Hindlimb muscle (tissue), 1 donor: Measurements from ENCODE around the gene ALDOB. TPM values are rescaled to one million over a fixed set of nuclear protein-coding genes. Genes with fewer than 3 reads are reported as not detected.
"Not testable (repeated sequence)": the region's sequence is repeated elsewhere in the genome, so short reads cannot be mapped to it uniquely, and the experiment has no call there.

Experiments
- DNase-seq: peaks from one replicate; pipeline ENCODE4 v3.0.0-alpha.2; 2013
- polyA plus RNA-seq: library from polyadenylated mRNA; unstranded; fragments of 120-200 nt; gene quantifications from one replicate; pipeline ENCODE4 v1.2.1, GENCODE V29; 2013; ENCODE audit not compliant: insufficient read length

ALDOB gene
- polyA plus RNA-seq, 1 donor = 0.35 TPM

DNA sequence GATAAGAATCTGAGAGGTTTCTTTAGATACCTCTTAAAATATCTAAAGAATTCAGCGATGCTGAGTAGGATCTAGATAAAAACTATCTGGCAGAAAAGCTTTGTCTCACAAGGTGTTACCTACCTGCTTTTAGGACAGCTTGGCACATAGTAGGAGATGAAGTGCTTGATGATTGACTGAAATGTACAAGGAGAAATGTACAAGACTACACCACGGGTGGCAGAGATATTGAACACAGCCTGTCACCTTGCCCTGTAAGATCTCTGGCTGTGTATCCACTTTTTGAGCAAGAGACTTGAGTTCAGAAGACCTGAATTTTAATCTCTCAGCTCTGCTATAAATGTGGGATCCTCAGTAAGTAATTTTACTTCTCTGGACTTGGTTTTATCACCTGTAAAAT is 15.7 kb downstream of the ALDOB start:
- DNase-seq = no peak

DNA sequence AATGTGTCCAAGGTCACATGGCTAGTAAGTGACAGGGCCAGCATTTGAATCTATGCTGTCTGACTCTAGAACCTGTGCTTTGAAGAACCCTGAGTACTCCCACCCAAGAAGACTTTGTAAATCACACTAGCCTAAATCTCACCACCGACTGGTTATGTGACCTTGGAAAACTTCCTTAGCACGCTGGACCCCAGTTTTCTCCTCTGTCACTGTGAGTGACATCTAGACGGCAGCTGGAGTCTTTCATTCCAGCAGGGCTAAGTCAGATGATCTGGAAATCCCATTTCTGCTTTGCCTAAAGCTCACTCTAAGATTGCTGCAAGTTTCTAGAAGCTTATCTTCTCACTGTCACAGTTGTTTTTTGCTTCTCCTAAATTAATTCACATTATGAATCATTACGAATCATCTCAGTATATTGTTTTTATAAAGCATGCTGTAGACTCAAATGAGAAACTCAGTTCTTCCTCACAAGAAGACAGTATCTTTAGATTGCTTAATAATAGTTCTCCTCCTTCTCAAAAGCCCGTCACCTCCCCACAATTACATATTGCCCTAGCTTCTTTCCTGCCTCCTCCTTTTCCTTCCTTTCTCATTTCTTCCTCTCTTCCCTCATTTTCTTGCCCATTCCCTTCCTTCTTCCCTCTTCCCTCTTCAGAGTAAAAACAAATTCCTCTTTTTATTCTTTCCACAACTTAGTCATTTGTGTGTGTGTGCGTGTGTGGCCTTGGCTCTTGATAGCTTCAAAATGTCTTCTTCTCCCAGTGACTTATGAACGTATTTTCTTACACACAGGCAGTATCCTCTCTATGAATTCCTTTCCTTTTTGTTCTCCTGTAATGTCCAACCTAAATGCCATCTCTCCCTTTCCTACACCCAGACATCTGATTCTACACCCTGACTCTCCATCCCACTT is 16.8 kb downstream of the ALDOB start:
- no peak for DNase-seq

DNA sequence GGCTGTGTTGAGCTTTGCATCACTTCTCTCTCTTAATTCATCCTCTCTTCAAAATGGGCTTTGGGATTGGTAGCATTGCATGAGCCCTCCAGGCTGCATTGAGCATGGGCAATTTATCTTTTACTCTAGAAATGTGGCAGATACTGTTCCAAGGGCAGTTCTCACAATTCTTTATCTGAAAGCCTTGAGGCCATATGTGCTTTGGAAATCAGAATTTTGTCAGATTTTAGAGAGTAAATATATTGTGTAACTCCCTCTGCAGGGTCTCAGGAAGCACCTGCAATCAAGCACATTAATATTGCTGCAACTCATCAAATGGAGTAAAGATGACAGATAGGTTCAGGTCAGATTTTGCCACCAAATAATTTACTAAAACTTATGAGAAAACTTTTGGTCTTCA is 17.6 kb downstream of the ALDOB start:
- no peak for DNase-seq

DNA sequence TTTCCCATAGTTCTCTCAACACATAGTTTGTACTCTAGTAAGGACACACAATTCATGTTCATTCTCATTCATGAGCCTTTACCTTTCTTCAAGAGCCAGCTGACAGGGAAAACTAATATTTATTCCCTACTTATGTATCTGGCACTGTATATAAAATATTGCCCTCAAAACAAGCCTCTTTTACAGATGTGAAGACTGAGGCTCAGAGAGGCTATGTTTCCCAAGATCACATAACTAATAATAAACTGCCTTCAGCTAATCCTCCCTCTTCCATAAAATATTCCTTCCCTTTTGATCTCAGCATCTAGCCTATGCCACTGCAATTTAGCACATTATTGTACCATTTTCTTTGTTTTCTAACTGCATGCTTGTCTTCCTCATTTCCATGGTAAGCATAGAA is 18.2 kb downstream of the ALDOB start:
- no peak for DNase-seq

DNA sequence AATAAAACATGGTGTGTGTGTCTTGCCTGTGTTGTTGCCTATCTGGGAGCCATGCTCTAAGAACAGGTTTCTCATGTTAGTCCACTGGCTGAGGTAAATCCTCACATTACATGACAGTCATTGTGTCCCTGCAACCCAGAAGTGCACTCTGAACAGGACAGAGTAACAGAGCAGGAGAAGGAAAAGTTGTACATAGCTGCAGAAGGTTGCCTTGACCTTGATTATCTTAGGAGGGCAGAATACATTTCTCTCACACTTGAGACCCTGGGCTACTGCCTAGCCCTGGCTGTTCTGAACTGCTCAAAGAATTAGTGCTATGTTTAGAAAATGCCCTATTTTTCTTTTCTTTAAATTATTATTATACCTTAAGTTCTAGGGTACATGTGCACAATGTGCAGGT is 20.0 kb downstream of the ALDOB start:
- DNase-seq = no peak

DNA sequence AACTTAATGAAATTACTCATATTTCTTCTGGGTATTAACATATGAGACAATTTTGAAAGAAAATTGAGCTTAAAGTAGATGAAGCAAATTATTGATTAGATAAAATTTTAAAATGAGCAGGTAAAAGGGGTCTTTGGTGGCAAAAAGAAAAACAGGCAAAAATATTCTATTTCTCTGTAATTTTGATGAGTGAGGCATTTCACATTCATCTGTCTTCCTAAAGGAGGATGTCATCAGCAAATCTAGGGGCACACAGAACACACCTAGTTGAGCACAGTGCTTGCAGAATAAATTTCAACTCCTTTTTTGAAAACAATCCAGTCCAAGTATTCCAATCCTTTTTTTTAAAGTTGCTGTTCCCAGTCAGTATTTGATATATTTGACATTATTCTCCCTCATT is 20.7 kb downstream of the ALDOB start:
- no peak for DNase-seq

DNA sequence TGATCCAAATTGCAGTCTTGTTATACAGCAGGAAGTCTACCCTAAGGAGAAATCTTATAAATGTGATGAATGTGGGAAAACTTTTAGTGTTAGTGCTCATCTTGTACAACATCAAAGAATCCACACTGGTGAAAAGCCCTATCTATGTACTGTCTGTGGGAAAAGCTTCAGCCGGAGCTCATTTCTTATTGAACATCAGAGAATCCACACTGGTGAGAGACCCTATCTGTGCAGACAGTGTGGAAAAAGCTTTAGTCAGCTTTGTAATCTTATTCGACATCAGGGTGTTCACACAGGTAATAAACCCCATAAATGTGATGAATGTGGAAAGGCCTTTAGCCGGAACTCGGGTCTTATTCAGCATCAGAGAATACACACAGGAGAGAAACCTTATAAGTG is 26.5 kb downstream of the ALDOB start:
- no peak for DNase-seq

DNA sequence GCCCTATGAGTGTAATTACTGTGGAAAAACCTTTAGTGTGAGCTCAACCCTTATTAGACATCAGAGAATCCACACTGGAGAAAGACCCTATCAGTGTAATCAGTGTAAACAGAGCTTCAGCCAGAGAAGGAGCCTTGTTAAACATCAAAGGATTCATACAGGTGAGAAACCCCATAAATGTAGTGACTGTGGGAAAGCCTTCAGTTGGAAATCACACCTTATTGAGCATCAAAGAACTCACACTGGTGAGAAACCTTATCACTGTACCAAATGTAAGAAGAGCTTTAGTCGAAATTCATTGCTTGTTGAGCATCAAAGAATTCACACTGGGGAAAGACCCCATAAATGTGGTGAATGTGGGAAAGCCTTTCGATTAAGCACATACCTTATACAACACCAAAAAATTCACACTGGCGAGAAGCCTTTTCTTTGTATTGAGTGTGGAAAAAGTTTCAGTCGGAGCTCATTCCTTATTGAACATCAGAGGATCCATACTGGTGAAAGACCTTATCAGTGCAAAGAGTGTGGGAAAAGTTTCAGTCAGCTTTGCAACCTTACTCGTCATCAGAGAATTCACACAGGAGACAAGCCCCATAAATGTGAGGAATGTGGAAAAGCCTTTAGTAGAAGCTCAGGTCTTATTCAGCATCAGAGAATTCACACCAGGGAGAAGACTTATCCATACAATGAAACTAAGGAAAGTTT is 27.0 kb downstream of the ALDOB start:
- DNase-seq = no peak

DNA sequence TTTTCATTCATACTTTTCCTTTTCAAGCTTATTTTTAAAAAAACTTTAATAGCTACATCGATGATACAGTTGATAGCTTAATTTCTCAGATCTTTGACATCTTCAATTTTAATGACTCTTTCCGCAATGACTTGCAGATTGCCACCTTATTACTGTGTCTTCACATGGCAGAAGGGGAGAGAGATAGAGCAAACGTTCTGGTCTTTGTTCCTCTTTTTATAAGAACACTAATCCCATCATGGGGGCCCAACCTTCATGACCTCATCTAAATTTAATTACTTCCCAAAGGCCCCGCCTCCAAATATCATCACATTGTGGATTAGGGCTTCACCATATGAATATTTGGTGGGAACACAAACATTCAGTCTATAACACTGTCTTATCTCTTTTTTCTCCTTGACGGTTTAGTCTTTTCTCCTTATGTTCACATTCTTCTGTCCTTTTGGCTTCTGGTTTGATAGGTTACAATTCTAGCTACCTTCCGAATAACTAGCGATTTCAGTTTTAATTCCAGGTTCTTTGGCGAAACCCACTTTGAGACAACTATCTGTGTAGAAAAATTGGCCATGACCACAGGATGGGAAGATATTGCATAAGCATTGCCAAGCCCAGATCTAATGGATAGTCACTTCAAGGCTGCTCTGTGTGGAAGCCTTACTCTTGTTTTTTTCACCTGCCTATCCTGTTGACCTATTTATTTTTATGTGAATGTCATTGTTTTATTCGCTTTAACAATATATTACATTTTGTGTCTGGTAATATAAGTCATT is 31.9 kb downstream of the ALDOB start:
- no peak for DNase-seq

DNA sequence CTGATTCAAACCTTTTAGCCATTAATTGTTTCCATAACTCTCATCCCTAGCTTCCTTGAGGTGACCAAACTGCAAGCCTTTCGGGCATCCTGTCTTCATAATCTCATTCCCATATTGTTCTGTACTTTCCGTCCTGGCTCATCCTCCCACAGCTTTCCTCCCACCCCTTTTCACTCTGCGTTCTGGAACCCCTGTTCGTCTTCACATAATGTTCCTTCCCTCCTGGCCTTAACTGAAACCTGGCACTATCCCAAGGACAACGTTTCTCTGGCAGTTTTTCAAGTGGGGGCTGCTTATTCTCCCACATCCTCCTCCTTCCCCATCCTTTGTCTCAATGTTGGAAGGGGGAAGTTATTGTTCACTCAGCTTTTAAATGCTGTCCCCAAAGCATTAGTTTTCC is 35.5 kb downstream of the ALDOB start:
- DNase-seq = no peak

DNA sequence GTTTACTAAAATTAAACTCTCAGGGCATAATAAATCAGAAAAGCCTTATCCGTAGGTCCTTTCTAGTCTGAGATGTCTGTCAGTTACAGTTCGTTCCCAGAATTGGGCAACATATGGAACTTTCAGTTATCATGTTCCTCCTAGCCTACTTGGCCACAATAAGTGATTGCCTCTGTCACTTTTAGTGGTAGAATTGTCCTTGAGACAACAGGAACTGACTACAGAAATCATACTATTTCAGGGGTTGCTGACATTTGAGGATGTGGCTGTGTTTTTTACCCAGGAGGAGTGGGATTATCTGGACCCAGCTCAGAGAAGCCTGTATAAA is 36.0 kb downstream of the ALDOB start:
- no peak for DNase-seq

DNA sequence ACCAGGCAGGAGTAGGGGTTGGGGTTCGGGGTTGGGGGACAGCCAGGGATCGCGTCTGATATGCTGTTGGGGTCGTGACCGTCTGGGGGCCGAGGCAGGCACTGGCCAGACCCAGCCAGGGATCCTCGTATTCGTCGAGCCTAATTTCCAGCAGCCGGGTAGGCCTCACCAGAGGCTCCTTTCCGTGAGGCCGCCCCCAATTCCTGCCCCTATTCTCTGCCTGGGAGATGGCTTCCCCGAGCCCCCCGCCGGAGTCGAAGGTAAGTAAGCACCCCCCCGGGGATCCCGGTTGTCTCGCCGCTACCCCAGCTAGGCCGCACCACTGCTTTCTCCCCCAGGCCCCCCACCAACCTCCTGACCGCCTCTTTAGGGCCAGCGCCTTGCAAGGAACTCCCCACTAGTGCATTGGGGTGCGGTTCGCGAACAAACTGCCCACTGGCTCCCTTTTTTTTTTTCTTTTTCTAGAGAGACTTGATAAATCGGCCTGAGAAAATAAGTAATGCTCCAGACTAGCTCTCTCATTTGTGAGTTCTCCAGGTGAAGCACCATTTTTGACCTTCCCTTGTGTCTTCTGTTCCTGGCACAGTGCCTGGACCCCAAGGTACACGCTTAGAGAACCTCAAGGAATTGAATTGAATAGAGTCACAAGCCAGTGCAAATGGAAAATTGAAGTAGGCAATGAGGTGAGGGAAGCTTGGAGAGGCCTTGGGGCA is 36.5 kb downstream of the ALDOB start:
- no peak for DNase-seq

DNA sequence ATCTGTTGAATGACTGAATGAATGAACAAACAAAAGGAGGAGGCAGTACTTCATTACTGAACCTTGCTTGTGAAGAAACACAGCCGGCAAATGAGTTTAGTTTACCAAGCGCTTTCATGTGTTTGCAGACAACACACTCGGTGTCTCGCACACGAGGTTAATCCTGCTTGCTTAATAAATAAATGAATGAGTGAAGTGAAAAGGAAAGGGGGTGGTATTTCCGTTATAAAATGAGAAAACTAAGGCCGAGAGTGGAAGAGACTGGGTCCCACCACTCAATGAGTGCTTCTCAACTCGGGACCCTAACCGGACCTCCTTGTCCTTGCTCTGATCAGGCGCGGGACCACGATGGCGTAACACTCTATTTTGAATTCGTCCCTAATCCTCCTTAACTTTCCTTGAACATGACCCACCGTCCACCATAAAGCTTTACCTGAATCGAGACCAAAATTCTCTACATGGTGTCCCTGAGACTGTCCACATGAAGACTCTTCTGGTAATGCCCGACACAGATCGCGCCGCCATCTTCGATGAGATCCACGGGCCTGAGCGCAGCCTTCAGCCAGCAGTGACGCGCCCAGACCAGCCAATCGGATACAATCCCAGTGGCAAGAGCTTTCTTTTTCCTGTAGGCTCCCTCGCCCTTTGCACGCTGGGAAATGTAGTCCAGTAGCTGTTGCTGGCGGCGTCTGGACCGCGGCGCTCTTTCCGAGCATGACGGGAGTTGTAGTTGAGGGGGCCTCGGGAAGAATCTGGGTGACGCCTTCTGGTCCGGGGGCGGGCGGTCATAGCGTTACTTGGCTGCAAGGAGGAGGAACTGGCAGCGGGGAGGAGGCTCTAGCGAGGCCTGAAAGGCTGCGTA is 37.3 kb downstream of the ALDOB start, which contains the start of the genes MRPL50 and ZNF189:
TSS of gene MRPL50 (minus strand) at position 551 of the 862 bp plus-strand sequence. CDS start at position 525, 26 bp downstream.
TSS of gene ZNF189 (plus strand) at position 784 of the 862 bp plus-strand sequence. CDS start 306 bp downstream, outside the sequence.
- DNase-seq = peak; percentile 99

DNA sequence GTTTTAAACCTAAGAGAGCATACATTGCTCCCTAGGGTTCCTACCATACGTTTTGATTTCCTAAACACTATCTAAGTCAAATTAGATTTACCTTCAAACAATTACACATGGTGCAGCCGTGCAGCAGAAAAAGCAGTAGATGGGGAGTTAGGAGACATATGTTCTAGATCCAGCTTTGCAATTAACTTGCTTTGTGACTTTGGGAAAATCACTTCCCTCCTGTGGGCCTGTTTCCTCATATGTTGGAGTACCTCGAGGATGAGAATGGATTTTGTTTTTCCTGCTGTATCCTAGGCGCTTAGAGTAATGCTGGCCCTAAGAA is 37.9 kb downstream of the ALDOB start:
- peak; percentile 15 for DNase-seq

DNA sequence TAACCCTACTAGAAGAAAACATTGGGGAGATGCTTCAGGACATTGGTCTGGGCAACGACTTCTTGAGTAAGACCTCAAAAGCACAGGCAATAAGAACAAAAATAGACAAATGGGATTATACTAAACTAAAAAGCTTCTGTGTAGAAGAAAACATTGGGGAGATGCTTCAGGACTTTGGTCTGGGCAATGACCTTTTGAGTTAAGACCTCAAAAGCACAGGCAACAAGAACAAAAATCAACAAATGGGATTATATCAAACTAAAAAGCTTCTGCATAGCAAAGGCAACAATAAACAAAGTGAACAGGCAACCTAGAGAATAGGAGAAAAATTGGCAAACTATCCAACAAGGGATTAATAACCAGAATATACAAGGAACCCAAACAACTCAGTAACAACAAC is 40.9 kb downstream of the ALDOB start:
- DNase-seq = no peak

DNA sequence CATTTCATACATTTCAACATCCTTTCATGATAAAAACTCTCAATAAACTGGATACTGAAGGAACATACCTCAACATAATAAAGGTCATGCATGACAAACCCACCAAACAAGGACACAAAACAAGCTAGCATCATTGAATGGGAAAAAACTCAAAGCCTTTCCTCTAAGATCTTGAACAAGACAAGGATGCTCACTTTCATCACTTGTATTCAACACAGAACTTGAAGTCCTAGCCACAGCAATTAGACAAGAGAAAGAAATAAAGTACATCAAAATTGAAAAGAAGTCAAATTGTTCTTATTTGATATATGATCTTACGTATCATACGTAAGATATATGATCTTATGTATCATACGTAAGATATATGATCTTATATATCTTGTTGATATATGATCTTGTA is 42.4 kb downstream of the ALDOB start:
- DNase-seq = no peak

DNA sequence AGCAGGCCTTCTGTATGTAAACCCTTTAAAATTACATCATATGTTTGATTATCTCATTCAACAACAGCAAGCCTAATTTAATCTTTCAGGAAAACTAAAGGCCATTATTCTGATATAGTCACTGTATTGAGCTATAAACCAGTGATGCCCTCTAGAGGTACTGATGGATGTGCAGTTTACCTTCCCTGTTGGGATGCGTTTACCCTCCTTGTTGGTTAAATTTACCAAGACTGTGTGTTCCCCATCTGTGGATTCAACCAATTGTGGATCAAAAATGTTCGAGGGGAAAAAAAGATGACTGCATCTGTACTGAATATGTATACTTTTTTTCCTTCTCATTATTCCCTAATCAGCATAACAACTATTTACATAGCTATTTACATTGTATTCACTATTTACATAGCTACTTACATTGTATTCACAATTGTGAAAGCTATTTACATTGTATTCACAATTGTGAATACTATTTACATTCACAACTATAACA is 47.0 kb downstream of the ALDOB start:
- DNase-seq = no peak

DNA sequence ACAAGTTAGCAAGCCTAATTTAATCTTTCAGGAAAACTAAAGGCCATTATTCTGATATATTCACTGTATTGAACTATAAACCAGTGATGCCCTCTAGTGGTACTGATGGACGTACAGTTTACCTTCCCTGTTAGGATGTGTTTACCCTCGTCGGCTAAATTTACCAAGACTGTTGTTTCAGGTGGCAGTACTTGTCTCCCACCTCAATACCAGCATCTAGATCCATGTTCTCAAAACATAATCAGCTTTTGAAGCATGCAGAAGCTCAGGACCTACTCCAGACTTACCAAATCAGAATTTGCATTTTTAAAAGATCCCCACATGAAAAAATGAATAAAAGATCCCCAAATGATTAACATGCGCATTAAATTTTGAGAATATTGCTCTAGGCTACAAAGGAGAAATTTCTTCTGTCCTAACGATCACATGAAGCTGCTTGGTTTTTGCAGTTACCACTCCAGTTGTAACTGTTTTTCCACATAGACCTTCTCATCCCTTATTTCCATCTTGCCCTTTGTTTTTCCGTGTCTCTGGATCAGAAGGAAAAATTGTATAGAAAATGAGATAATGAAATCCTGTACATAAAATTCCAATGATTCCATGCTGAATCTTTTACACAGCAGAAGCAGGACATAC is 47.6 kb downstream of the ALDOB start:
- DNase-seq = no peak

DNA sequence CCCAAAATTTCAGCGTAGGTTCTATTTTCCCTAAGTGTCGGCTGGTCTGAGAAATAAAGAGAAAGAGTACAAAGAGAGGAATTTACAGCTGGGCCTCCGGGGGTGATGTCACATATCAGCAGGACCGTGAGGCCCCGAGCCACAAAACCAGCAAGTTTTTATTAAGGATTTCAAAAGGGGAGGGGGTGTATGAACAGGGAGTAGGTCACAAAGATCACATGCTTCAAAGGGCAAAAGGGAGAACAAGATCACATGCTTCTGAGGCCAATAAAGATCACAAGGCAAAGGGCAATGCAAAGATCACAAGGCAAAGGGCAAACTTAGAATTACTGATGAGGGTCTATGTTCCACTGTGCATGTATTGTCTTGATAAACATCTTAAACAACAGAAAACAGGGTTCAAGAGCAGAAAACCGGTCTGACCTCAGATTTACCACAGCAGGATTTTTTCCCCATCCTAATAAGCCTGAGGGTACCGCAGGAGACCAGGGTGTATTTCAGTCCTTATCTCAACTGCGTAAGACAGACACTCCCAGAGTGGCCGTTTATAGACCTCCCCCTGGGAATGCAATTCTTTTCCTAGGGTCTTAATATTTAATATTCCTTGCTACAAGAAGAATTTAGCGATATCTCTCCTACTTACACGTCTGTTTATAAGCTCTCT is 50.6 kb downstream of the ALDOB start, which contains the start of gene BAAT:
TSS of gene BAAT (minus strand) at position 134 of the 664 bp plus-strand sequence. CDS start 13,602 bp downstream, outside the sequence.
- not testable (repeated sequence) for DNase-seq

DNA sequence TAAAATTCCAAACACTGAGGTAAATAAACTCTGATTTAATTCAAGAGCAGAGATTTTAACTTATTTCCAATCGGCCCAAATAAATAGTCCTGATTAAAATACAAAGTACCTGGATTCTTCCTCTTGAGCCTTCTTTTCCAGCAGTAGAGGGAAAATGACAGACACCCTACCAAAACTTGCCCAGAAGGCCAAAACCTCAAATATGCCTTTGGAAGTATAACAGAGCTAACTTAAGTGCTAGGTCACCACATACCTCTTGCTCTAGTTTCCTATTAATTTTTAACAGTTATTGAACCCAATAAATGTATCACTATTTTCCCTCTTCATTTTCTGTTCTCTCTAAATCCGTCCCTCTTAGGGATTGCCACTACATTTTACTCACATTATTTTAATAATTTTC is 52.2 kb downstream of the ALDOB start:
- no peak for DNase-seq
